Mesodermal cell (in vitro differentiated cells): ENCODE measurements around the gene KCNT1.

Experiments used
- H3K27ac ChIP-seq: 2 replicates; pipeline ENCODE4 v1.7.0; 2013; ENCODE audit warnings: mild to moderate bottlenecking, low read depth, low read length, moderate library complexity; ENCODE audit not compliant: severe bottlenecking
- H3K36me3 ChIP-seq: 2 replicates; pipeline ENCODE4 v1.7.1; 2013; ENCODE audit warnings: mild to moderate bottlenecking, low read length, moderate library complexity; ENCODE audit not compliant: control insufficient read depth, insufficient read depth
- H3K4me1 ChIP-seq: one replicate; pipeline ENCODE4 v1.7.1; 2013; ENCODE audit warnings: mild to moderate bottlenecking, low read length; ENCODE audit not compliant: insufficient read depth, control insufficient read depth, poor library complexity, severe bottlenecking
- H3K4me3 ChIP-seq: 2 replicates; pipeline ENCODE4 v1.7.0; 2013; ENCODE audit warnings: low read length, control low read depth, mild to moderate bottlenecking; ENCODE audit not compliant: insufficient read depth, poor library complexity, severe bottlenecking; ENCODE audit errors: extremely low read depth
- H3K9me3 ChIP-seq: 2 replicates; pipeline ENCODE4 v1.7.1; 2013; ENCODE audit warnings: mild to moderate bottlenecking, low read length, moderate library complexity; ENCODE audit not compliant: control insufficient read depth
- WGBS, 2 experiments: methylation state at CpG; one replicate each; pipeline ENCODE4 v1.1.5; 2013; ENCODE audit warnings: missing lambda C conversion rate in 2 of 2; ENCODE audit not compliant: insufficient coverage in 2 of 2; 5-methylcytosine and 5-hydroxymethylcytosine counted together

Gene KCNT1

DNA sequence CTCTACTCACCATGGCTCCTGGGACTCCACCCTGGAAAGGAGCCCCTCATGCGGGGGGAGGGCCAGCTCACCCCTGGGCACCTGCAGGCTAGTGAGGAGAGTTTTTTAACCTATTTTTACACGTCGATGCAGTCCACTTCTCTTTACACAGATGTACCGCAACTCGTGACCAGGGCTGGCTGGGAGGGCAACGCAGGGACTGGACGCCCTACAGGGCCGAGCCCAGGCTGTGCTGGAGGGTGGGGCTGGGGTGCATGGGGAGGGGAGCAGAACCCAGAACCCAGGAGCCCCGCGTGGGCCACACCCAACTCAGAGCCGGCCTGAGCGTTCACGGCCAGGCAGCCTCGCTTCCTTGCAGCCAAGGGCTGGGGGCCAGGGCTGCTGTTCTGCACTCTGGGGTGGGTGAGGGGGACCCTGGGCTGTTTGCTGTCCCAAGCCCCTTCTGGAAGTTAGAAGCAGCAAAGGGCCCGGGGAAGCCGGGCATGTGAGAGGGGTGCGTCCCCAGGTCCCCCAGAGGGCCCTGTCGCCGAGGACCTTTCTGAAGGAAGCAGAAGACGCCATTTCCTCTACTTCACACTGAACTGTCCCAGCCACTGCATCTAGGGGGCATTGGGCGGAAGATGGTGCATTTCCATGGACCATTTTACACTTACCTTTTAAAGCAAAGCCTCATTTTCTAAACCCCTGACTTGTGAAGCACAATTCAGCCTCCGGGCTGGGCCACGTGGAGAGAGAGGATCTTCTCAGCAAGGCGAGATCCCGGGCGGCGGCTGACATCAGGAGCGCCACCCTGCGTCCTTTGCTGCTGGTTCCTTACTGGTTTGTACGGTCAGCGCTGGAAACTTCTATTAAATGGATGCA lies 90.5 kb downstream of the KCNT1 start:
- no peaks in the 10 kb centered on the region for H3K4me1 ChIP-seq
- H3K27ac ChIP-seq: no peak overlapping the region
- no peaks in the 10 kb centered on the region for H3K36me3 ChIP-seq
- WGBS, 2 experiments: 92 to 94% methylated on average over 23 to 29 of the region's 31 CpGs
- no peaks in the 10 kb centered on the region for H3K9me3 ChIP-seq
- no peak overlapping the region for H3K4me3 ChIP-seq

DNA sequence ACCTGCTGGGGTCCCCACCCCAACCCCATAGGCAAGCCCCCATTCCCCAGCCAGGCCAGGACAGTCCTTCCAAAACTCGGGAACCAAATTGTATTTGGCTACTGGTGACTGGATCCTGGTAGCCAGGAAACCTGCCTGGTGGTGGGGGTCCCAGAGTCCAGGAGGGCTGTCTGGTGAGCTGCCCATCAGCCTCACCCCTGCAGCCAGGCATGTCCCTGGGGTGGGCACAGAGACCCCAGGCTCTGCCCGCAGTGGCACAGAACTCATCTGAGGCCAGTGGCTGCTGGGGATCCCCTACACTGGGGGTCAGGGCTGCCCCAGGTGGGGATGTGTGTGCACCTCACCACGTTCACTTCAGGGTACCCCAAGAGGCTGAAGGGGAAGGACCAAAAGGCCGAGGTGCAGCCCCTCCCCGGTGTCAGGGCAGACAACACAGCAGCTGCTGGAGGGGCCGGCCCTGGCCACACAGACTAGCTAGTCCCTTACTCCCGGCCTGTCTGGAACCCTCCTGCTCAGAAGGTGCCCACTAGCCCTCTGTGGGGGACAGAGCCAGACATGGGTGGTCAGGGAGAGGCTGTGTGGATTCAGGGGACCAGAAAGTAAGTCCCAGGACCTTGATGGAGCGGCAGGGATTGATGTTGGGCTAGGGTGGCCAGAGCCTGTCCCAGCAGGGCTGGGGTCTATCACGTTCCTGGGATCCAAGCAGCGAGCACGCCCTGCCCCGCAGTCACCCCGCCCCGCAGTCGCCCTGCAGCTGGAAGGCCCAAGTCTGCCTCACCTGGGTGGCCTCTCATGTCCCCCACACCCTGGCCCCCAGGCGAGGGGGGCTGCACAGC lies 91.5 kb downstream of the KCNT1 start:
- no peak overlapping the region for H3K4me3 ChIP-seq
- 85 to 92% methylated on average over 10 to 11 of the region's 16 CpGs for WGBS, 2 experiments
- H3K27ac ChIP-seq: no peak overlapping the region
- H3K4me1 ChIP-seq: no peaks in the 10 kb centered on the region
- H3K36me3 ChIP-seq: no peaks in the 10 kb centered on the region
- H3K9me3 ChIP-seq: no peaks in the 10 kb centered on the region

DNA sequence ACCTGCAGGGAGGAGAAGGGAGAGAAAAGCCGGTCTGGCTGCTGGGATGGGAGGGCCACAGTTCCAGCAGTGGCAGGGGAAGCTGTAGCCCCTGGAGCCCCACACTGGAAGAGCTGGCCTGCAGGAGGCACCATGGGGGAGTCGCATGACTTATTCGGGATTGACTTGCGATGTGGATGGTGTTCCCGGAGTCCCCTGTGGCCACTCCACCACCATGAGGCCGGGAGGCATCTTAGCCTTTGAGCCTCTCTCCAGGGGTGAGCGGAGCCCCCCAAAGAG lies 92.0 kb downstream of the KCNT1 start:
- Histone ChIP-seq H3K27ac (no peak overlapping the region), H3K4me1 (no peaks in the 10 kb centered on the region), H3K9me3 (no peaks in the 10 kb centered on the region), H3K4me3 (no peak overlapping the region), H3K36me3 (no peaks in the 10 kb centered on the region)
- 72 to 77% methylated on average over 6 to 7 of the region's 7 CpGs for WGBS, 2 experiments

DNA sequence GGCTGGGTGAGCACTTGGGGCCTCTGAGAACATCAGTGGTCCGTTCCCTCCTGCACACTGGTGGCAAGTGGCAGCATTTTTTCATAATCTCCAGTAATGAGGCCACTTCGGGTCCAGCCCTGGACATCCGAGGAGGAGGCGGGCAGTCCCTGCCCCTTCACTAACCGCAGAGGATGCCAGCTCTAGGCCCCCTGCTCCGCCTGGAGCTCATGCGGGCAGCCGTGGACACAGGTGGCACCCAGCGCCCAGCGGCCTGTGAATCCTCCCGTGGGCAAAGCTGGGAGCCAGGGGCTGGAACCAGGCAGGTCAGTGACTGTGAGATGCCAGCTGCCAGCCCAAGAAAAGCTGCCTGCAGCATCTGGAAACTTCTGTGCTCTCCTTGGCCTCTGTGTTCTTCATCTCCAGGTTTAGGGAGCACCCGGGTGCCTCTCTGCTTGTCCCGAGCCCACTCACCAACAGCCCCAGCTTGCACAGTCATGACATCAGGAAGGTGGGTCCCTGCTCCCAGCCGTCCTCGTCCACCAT lies 92.4 kb downstream of the KCNT1 start:
- H3K27ac ChIP-seq: no peak overlapping the region
- no peaks in the 10 kb centered on the region for H3K4me1 ChIP-seq
- H3K9me3 ChIP-seq: no peaks in the 10 kb centered on the region
- no peaks in the 10 kb centered on the region for H3K36me3 ChIP-seq
- WGBS, 2 experiments: 94 to 96% methylated on average over 13 to 14 of the region's 15 CpGs
- no peak overlapping the region for H3K4me3 ChIP-seq

DNA sequence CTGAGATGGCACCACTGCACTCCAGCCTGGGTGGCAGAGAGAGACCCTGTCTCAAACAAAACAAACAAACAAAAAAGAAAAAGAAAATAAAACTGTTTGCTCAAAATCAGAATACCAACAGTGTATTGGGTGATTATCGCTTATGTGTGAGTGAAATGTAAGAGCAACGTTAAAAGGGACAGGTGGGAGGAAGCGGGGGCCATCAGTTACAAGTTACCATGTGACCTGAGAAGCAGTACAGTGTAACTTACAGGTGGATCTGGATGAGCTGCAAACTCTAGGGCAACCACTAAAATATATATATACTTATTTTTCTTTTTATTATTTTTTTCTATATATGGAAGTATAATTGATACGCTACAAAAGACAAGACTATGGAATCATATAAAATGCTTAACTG lies 93.4 kb downstream of the KCNT1 start:
- Histone ChIP-seq H3K27ac (no peak overlapping the region), H3K9me3 (no peaks in the 10 kb centered on the region), H3K4me3 (no peak overlapping the region), H3K4me1 (no peaks in the 10 kb centered on the region), H3K36me3 (no peaks in the 10 kb centered on the region)
- WGBS, 2 experiments: 88 to 100% methylated on average over 2 to 3 of the region's 4 CpGs

DNA sequence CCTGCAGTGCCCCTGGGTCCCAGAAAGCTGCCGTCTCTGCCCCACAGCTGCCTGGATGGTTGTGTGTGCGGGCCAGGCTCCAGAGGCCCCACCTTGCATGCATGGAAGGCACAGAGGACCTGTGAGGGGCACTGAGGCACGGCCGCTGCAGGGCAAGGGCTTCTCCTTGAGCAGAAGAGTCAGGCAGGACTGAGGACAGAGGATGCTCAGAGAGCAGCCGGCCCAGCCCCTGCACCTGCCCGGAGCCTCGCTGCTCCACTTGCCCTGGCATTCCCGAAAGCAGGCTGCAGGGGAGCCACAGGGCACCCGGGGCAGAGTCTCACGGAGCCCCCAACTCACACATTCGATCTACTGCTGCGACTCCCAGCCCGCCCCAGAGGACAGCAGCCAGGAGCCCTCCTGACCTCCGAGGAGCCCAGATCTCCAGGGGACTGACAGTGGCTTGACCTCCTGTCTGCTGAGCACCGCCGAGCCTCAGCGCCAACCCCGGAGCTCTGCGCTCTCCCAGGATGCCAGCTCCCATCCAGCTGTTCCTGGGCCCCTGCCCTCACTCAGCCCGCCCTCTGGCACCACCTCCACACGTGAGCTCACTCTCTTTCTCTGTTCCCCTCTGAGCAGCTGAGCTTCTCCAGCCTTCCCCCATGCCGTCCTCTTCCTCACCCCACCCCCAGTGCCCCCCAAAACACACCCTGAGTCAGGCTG lies 95.0 kb downstream of the KCNT1 start:
- Histone ChIP-seq H3K27ac (no peak overlapping the region), H3K4me1 (no peaks in the 10 kb centered on the region), H3K4me3 (no peak overlapping the region), H3K36me3 (no peaks in the 10 kb centered on the region), H3K9me3 (no peaks in the 10 kb centered on the region)
- WGBS, 2 experiments: 91 to 94% methylated on average over 16 to 22 of the region's 22 CpGs

DNA sequence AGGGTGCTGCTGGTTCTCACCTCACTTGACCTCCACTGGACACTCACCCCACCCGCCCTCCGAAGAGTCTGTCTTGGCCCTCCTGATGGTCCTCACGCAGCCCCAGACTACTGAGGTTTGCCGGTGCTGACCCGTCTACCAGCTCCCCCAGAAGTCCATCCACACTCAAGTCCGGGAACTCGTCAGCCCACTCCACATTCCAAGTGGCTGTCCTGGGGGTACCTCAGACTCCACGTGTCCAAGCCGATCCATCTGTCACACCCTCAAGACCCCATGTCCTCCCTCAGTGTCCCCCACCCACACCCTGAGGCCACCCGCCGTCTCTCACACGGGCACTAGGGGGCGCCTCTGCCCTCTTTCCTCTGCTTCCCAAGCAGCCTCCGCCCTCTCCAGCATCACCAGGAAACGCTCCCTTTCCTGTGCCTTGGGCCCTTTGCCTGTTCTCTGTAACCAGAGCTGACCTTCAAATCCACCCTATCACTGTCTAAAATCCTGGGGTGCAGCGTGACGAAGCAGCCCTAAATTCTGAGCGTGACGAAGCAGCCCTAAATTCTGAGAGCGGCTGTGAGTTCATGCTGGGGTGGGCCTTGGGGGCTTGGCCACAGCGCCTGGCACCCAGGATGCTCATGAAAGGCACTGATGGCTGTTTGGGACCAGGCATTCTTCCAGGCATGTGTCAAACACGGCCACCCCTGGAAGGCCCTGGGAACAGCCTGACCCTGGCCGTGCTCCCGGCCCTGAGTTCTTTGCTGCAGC lies 95.7 kb downstream of the KCNT1 start:
- whole genome bisulfite sequencing, 2 experiments: 50 to 55% methylated on average over 23 of the region's 24 CpGs
- Histone ChIP-seq H3K4me1 (peaks cover 1% of the 10 kb centered on the region), H3K4me3 (no peak overlapping the region)

DNA sequence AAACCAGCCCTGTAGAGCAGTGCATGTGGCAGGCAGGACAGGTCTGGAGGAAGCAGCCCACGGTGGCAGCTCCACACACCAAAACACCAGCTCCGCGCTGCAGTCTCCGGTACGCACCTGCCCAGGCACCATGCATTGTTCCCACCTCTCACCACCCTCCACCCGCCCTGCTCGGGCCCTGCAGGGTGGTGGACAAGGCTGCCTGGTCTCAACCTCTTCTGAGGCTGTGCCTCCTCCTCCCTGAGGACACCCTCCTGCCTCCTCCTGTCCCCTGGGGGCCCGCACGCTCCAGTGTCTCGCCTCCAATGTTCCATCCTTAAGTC lies 96.2 kb downstream of the KCNT1 start:
- no peaks in the 10 kb centered on the region for H3K36me3 ChIP-seq
- H3K4me3 ChIP-seq: no peak overlapping the region
- H3K4me1 ChIP-seq: peaks cover 6% of the 10 kb centered on the region
- 91 to 93% methylated on average over 7 to 10 of the region's 10 CpGs for WGBS, 2 experiments
- no peak overlapping the region for H3K27ac ChIP-seq
- H3K9me3 ChIP-seq: no peaks in the 10 kb centered on the region

More for the DNA sequence above, 95.7 kb downstream of the KCNT1 start:
- no peaks in the 10 kb centered on the region for H3K9me3 ChIP-seq
- H3K36me3 ChIP-seq: no peaks in the 10 kb centered on the region
- H3K27ac ChIP-seq: no peak overlapping the region

DNA sequence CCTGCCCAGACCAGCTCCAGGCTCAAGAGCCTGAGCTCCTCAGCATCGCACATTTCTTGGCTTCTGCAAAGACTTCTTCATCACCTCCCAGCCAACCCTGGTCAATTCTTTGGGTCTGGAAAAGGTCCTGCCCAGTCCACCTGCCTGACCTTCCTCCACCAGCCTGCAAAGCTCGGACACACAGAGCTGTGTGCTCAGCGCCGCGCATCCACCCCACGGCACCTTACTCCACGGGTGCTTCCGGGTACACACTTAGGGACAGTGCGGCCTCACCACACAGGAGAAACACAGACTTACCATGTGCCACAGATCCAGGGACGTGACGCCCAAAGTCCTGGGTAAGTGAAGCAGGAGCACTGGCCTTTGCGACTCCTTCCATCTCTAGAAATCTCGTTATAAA lies 97.3 kb downstream of the KCNT1 start:
- peaks cover 6% of the 10 kb centered on the region for H3K4me1 ChIP-seq
- H3K36me3 ChIP-seq: no peaks in the 10 kb centered on the region
- no peaks in the 10 kb centered on the region for H3K9me3 ChIP-seq
- H3K27ac ChIP-seq: no peak overlapping the region
- WGBS, 2 experiments: 97 to 98% methylated on average over 4 to 10 of the region's 13 CpGs
- no peak overlapping the region for H3K4me3 ChIP-seq

DNA sequence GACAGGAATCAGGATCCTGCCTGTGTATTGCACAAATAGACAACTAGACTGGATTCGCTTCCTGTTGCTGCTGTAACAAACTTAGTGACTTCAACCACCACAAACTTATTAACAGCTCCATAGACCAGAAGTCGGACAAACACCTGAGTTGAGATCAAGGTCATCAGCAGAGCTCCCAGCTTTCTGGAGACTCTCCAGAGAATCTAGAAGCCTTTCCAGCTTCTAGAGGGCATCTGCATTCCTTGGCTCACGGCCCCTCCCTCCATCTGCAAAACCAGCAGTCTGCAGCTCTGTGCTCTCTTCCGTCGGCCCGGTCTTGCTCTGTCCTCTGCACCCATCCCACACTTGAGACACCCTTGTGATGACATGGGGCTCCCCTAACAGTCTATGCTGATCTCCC lies 99.1 kb downstream of the KCNT1 start:
- WGBS, 2 experiments: 91 to 92% methylated on average over 6 of the region's 6 CpGs
- no peaks in the 10 kb centered on the region for H3K9me3 ChIP-seq
- H3K27ac ChIP-seq: no peak overlapping the region
- H3K4me1 ChIP-seq: peaks cover 16% of the 10 kb centered on the region
- H3K36me3 ChIP-seq: no peaks in the 10 kb centered on the region
- no peak overlapping the region for H3K4me3 ChIP-seq
